Prostate gland (tissue), 2 donors: ENCODE measurements around the gene NFYC.

Experiments used
- POLR2A ChIP-seq: fragments of 450-650 bp; IDR thresholded peaks from one replicate; pipeline ENCODE4 v1.6.1; 2016; ENCODE audit warnings: antibody characterized with exemption, mild to moderate bottlenecking
- TF ChIP-seq, protein P1 (sequence below), 4 experiments: fragments of 200-600 bp in 2 of 4; fragments of 450-650 bp in 2 of 4; sonication (generic) in 2 of 4; IDR thresholded peaks; 1 replicate in 3 of 4; 2 replicates in 1 of 4; pipeline ENCODE4 v1.5.1; 2016 to 2019; ENCODE audit warnings: antibody characterized with exemption in 4 of 4, mild to moderate bottlenecking in 2 of 4, moderate library complexity in 2 of 4

GRCh38 chr1:40668769-40669525 is 22.6 kb upstream of the NFYC start:
- TF ChIP-seq, protein P1, sequence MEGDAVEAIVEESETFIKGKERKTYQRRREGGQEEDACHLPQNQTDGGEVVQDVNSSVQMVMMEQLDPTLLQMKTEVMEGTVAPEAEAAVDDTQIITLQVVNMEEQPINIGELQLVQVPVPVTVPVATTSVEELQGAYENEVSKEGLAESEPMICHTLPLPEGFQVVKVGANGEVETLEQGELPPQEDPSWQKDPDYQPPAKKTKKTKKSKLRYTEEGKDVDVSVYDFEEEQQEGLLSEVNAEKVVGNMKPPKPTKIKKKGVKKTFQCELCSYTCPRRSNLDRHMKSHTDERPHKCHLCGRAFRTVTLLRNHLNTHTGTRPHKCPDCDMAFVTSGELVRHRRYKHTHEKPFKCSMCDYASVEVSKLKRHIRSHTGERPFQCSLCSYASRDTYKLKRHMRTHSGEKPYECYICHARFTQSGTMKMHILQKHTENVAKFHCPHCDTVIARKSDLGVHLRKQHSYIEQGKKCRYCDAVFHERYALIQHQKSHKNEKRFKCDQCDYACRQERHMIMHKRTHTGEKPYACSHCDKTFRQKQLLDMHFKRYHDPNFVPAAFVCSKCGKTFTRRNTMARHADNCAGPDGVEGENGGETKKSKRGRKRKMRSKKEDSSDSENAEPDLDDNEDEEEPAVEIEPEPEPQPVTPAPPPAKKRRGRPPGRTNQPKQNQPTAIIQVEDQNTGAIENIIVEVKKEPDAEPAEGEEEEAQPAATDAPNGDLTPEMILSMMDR (IDR thresholded peaks at IDR 0.05): peak; percentile 68 to 87 (median 82)
- no peak for TF ChIP-seq POLR2A
